ENCODE measurements around the gene PCDH18. TPM values are rescaled to one million over a fixed set of nuclear protein-coding genes. Genes with fewer than 3 reads are reported as not detected.
"Not testable (repeated sequence)": the region's sequence is repeated elsewhere in the genome, so short reads cannot be mapped to it uniquely, and the experiment has no call there.

The PCDH18 gene
- total RNA-seq, 1 experiment from 2014 or later = 0.15 TPM

GRCh38 chr4:137540356-137540755 is 8.1 kb upstream of the PCDH18 start:
- Histone ChIP-seq H3K4me2 (no peak overlapping the region), H3K36me3 (ENCODE audit: low read depth) (no peaks in the 10 kb centered on the region), H3K27ac (no peak overlapping the region), H3K4me1 (replicated peaks; ENCODE audit: insufficient read depth) (no peaks in the 10 kb centered on the region), H2AFZ (no peak overlapping the region), H3F3A (ENCODE audit: insufficient read depth, low read depth) (no peaks in the 10 kb centered on the region), H3K27me3 (ENCODE audit: insufficient read depth, low read depth) (no peaks in the 10 kb centered on the region), H3K4me3 (no peak overlapping the region), H3K79me2 (ENCODE audit: low read depth) (no peaks in the 10 kb centered on the region), H3K9me3 (ENCODE audit: insufficient read depth, low read depth) (no peaks in the 10 kb centered on the region), H4K20me1 (ENCODE audit: insufficient read depth) (no peaks in the 10 kb centered on the region), H3K9me2 (ENCODE audit: insufficient read depth) (no peaks in the 10 kb centered on the region)
- TF ChIP-seq EZH2 (IDR thresholded peaks at IDR 0.05; ENCODE audit: low read depth) (no peak), CTCF (conservative IDR thresholded peaks at IDR 0.05) (no peak)
- POLR2A ChIA-PET (ENCODE audit: unreplicated experiment) = no interaction called here
- no peak for DNase-seq
- intact Hi-C loops (cut with micrococcal nuclease; ENCODE audit: unreplicated experiment) = no loop called here
- no TSS peak for BruUV-seq (replicated peaks)
- CTCF ChIA-PET = no interaction called here

GRCh38 chr4:137538526-137538925 is 6.2 kb upstream of the PCDH18 start:
- H3K79me2 ChIP-seq (ENCODE audit: low read depth) = no peaks in the 10 kb centered on the region
- H3K4me2 ChIP-seq = no peak overlapping the region
- H4K20me1 ChIP-seq (ENCODE audit: insufficient read depth) = no peaks in the 10 kb centered on the region
- H3K9me3 ChIP-seq (ENCODE audit: insufficient read depth, low read depth) = no peaks in the 10 kb centered on the region
- intact Hi-C loops (cut with micrococcal nuclease; ENCODE audit: unreplicated experiment) = no loop called here
- H3F3A ChIP-seq (ENCODE audit: insufficient read depth, low read depth) = no peaks in the 10 kb centered on the region
- H3K9me2 ChIP-seq (ENCODE audit: insufficient read depth) = no peaks in the 10 kb centered on the region
- BruUV-seq (replicated peaks) = no TSS peak
- H3K36me3 ChIP-seq (ENCODE audit: low read depth) = no peaks in the 10 kb centered on the region
- no peak for TF ChIP-seq EZH2 (IDR thresholded peaks at IDR 0.05; ENCODE audit: low read depth)
- no peak for TF ChIP-seq CTCF (conservative IDR thresholded peaks at IDR 0.05)
- POLR2A ChIA-PET (ENCODE audit: unreplicated experiment) = no interaction called here
- no peaks in the 10 kb centered on the region for H3K4me1 ChIP-seq (replicated peaks; ENCODE audit: insufficient read depth)
- no peak overlapping the region for H3K4me3 ChIP-seq
- H2AFZ ChIP-seq = no peak overlapping the region
- no peak overlapping the region for H3K27ac ChIP-seq
- CTCF ChIA-PET = no interaction called here
- H3K27me3 ChIP-seq (ENCODE audit: insufficient read depth, low read depth) = no peaks in the 10 kb centered on the region
- no peak for DNase-seq

GRCh38 chr4:137537807-137538206 is 5.5 kb upstream of the PCDH18 start:
- BruUV-seq (replicated peaks); H3K79me2 ChIP-seq (ENCODE audit: low read depth); H3K4me1 ChIP-seq (replicated peaks; ENCODE audit: insufficient read depth); POLR2A ChIA-PET (ENCODE audit: unreplicated experiment); H3K27ac ChIP-seq; H3F3A ChIP-seq (ENCODE audit: insufficient read depth, low read depth); CTCF ChIA-PET; H3K36me3 ChIP-seq (ENCODE audit: low read depth); DNase-seq; H4K20me1 ChIP-seq (ENCODE audit: insufficient read depth); H3K27me3 ChIP-seq (ENCODE audit: insufficient read depth, low read depth); H3K4me2 ChIP-seq; intact Hi-C loops (cut with micrococcal nuclease; ENCODE audit: unreplicated experiment); H3K9me3 ChIP-seq (ENCODE audit: insufficient read depth, low read depth); H2AFZ ChIP-seq; H3K9me2 ChIP-seq (ENCODE audit: insufficient read depth); H3K4me3 ChIP-seq: not testable (repeated sequence)

- ChIA-PET CTCF (no interaction called here), POLR2A (ENCODE audit: unreplicated experiment) (no interaction called here)
- H3F3A ChIP-seq (ENCODE audit: insufficient read depth, low read depth) = no peaks in the 10 kb centered on the region
- DNase-seq = no peak
- TF ChIP-seq EZH2 (IDR thresholded peaks at IDR 0.05; ENCODE audit: low read depth) = no peak
- H3K4me2 ChIP-seq = no peak overlapping the region
- no peaks in the 10 kb centered on the region for H4K20me1 ChIP-seq (ENCODE audit: insufficient read depth)
- no peaks in the 10 kb centered on the region for H3K27me3 ChIP-seq (ENCODE audit: insufficient read depth, low read depth)
- no peak overlapping the region for H3K27ac ChIP-seq
- H3K79me2 ChIP-seq (ENCODE audit: low read depth) = no peaks in the 10 kb centered on the region
- H3K36me3 ChIP-seq (ENCODE audit: low read depth) = no peaks in the 10 kb centered on the region
- BruUV-seq (replicated peaks) = no TSS peak
- no peaks in the 10 kb centered on the region for H3K9me3 ChIP-seq (ENCODE audit: insufficient read depth, low read depth)
- H3K9me2 ChIP-seq (ENCODE audit: insufficient read depth) = no peaks in the 10 kb centered on the region
- H2AFZ ChIP-seq = no peak overlapping the region
- no peak overlapping the region for H3K4me3 ChIP-seq
- no peaks in the 10 kb centered on the region for H3K4me1 ChIP-seq (replicated peaks; ENCODE audit: insufficient read depth)
- intact Hi-C loops (cut with micrococcal nuclease; ENCODE audit: unreplicated experiment) = no loop called here
Measured at GRCh38 chr4:137536789-137537561, 4.7 kb upstream of the PCDH18 start.

All from PC-9 (cell line).